Activated B cell treated with CpG ODN at 0.5 μM for 24 hours (primary cell): ENCODE results near the gene PIR. TPM values are rescaled to one million over a fixed set of nuclear protein-coding genes. Genes with fewer than 3 reads are reported as not detected.

ENCODE experiments used
- ATAC-seq: fragments of 200-7000 bp; cut with Tn5 transposase; one replicate; pipeline ENCODE4 v1.10.0; 2021; ENCODE audit warnings: low read depth, mild to moderate bottlenecking, moderate library complexity
- CTCF ChIA-PET: fragments of 350-600 bp; sonication (Branson Sonifier 250); formaldehyde crosslinking; loops from one replicate; lab custom pipeline; 2021; ENCODE audit warnings: antibody characterized with exemption; lab: Charles Lee
- POLR2A ChIA-PET: fragments of 350-600 bp; sonication (Branson Sonifier 250); formaldehyde crosslinking; loops from one replicate; lab custom pipeline; 2021; ENCODE audit warnings: antibody characterized with exemption; lab: Charles Lee
- DNase-seq: peaks from one replicate; pipeline ENCODE4 v3.0.0; 2022
- H3K27ac Mint-ChIP-seq: one replicate; pipeline ENCODE4 v1.8.0; 2020; ENCODE audit warnings: mixed read lengths
- H3K27me3 Mint-ChIP-seq: one replicate; pipeline ENCODE4 v1.8.0; 2021; ENCODE audit warnings: mixed read lengths
- H3K36me3 Mint-ChIP-seq: one replicate; pipeline ENCODE4 v1.8.0; 2021; ENCODE audit warnings: low read depth, mixed read lengths
- H3K4me1 Mint-ChIP-seq: one replicate; pipeline ENCODE4 v1.8.0; 2021; ENCODE audit warnings: mixed read lengths
- H3K4me3 Mint-ChIP-seq: one replicate; pipeline ENCODE4 v1.8.0; 2020; ENCODE audit warnings: mild to moderate bottlenecking, mixed read lengths
- H3K9me3 Mint-ChIP-seq: one replicate; pipeline ENCODE4 v1.8.0; 2020; ENCODE audit warnings: mixed read lengths
- intact Hi-C: fragments of 100-400 bp; cut with micrococcal nuclease; formaldehyde crosslinking; loops from one replicate; pipeline ENCODE4 v1.15.1; 2024
- total RNA-seq: library from RNA; stranded (reverse); gene quantifications from 2 replicates; pipeline ENCODE4 v1.2.3, GENCODE V29; 2022
- TF ChIP-seq, protein P1 (sequence below): fragments of 200-600 bp; IDR thresholded peaks from one replicate; pipeline ENCODE4 v1.8.0; 2022; ENCODE audit warnings: antibody characterized with exemption, mild to moderate bottlenecking

The PIR gene
- total RNA-seq, 1 donor from 2014 or later: 0.82 TPM

DNA sequence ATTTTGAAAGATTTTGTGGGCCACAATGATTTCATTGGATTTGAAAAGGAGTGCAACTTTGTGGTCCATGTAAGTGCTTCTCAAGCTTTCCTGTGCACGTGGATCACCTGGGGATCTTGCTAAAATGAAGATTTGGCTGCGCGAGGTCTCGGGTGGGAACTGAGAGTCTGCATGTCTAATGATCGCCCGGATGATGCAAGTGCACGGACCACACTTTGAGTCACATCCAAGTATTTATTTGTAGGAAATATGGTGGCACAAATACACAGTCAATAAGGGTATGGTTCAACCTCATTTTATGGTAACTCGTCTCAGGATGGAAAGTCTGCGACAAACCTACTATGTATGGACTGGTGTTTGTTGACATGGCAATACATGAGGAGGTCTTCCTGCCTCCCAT is 8.4 kb upstream of the PIR start:
- ATAC-seq: no peak
- Mint-ChIP-seq H3K9me3 (no peaks in the 10 kb centered on the region), H3K27ac (no peak overlapping the region), H3K4me1 (peaks cover 2% of the 10 kb centered on the region), H3K4me3 (no peak overlapping the region), H3K27me3 (peaks cover 9% of the 10 kb centered on the region), H3K36me3 (no peaks in the 10 kb centered on the region)
- no peak for DNase-seq
- ChIA-PET CTCF (no interaction called here), POLR2A (no interaction called here)
- intact Hi-C loops: no loop called here
- TF ChIP-seq, protein P1, sequence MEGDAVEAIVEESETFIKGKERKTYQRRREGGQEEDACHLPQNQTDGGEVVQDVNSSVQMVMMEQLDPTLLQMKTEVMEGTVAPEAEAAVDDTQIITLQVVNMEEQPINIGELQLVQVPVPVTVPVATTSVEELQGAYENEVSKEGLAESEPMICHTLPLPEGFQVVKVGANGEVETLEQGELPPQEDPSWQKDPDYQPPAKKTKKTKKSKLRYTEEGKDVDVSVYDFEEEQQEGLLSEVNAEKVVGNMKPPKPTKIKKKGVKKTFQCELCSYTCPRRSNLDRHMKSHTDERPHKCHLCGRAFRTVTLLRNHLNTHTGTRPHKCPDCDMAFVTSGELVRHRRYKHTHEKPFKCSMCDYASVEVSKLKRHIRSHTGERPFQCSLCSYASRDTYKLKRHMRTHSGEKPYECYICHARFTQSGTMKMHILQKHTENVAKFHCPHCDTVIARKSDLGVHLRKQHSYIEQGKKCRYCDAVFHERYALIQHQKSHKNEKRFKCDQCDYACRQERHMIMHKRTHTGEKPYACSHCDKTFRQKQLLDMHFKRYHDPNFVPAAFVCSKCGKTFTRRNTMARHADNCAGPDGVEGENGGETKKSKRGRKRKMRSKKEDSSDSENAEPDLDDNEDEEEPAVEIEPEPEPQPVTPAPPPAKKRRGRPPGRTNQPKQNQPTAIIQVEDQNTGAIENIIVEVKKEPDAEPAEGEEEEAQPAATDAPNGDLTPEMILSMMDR: no peak

DNA sequence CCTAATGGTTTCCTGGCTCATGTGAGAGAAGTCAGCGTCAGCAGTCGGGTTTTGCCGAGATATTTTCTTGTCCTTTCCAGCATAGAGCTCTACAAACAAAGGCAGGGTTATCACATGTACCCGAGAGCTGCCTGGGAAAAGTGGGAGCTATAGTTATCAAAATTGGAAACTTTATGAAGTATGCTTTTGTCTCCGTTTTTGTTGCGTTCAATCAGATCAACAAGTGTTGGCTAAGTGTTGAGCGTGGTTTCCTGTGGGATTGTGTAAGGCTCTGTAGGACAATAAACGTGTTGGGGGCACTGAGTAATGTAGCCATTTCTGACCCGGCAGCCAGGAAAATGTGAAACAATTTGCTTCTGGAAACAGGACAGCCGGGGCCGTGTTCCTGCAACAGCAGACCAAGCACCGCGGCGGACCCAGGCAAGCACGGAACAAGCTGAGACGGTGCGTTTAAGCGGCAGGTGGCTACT is 7.4 kb upstream of the PIR start, which contains the start of gene BMX:
Gene BMX, plus strand, starts transcription at position 311 of the 470 bp plus-strand sequence. CDS start 7,547 bp downstream, outside the sequence.
- intact Hi-C loops: no loop called here
- CTCF ChIA-PET: no interaction called here
- TF ChIP-seq, protein P1: no peak
- Mint-ChIP-seq H3K9me3 (no peaks in the 10 kb centered on the region), H3K27me3 (peaks cover 9% of the 10 kb centered on the region), H3K27ac (no peak within 1 kb of the TSS), H3K4me1 (peaks cover 2% of the 10 kb centered on the region), H3K36me3 (no peaks in the 10 kb centered on the region), H3K4me3 (no peak within 1 kb of the TSS)
- DNase-seq (no peak), ATAC-seq (no peak)
- POLR2A ChIA-PET: no interaction called here

DNA sequence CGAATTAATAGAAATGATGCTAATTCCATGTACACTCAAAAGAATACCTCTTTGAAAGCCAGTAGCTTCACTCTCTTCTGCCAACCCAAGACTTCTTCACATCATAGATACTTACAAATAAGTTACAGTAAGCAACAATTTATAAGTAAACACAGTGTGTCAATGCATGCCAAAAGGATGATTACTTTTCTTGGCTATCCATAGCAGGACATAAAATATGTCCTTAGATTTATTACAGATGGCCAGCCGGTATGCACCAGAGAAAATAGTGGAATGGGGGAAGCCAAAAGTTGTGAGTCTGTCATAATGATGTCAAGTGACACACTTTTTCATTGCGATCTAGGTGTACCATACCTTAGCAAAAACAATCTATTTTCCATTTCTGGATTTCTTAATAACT is 6.8 kb upstream of the PIR start:
- ChIA-PET CTCF (no interaction called here), POLR2A (no interaction called here)
- Mint-ChIP-seq H3K4me3 (no peak overlapping the region), H3K4me1 (peaks cover 2% of the 10 kb centered on the region), H3K36me3 (no peaks in the 10 kb centered on the region), H3K9me3 (no peaks in the 10 kb centered on the region), H3K27me3 (peaks cover 8% of the 10 kb centered on the region), H3K27ac (no peak overlapping the region)
- ATAC-seq (no peak), DNase-seq (no peak)
- TF ChIP-seq, protein P1: no peak
- intact Hi-C loops: loop anchor here (2.0 to 10.0 kb wide), 2 partner anchors 175 to 1195 kb away; no protein-coding TSS in a partner anchor

DNA sequence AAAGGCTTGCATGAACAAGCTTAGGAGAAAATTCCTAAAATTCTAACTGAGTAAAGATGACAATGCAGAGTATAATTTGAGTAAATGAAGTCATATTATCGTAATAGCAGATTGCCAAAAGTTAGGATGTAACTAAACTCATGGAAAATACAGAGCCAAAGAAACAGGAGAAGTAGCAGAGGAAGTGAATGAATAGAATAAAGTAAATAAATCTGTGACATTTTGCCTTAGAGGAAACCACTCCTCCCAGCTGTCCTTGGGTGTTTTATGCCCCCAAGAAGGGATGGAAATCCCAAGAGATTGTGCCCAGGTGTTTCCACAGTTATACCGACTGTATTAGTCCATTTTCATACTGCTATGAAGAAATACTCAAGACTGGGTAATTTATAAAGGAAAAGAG is 5.6 kb upstream of the PIR start:
- TF ChIP-seq, protein P1: no peak
- no peaks in the 10 kb centered on the region for H3K36me3 Mint-ChIP-seq
- ChIA-PET POLR2A (no interaction called here), CTCF (interaction anchor here (0.8 kb wide), 1 partner anchor 1196 kb away, joined by 3 read pairs; no protein-coding TSS in a partner anchor)
- intact Hi-C loops: loop anchor here (1.0 to 10.0 kb wide), 3 partner anchors 176 to 1196 kb away; no protein-coding TSS in a partner anchor
- peaks cover 2% of the 10 kb centered on the region for H3K4me1 Mint-ChIP-seq
- ATAC-seq: no peak
- no peaks in the 10 kb centered on the region for H3K9me3 Mint-ChIP-seq
- DNase-seq: no peak
- H3K4me3 Mint-ChIP-seq: no peak overlapping the region
- H3K27me3 Mint-ChIP-seq: peaks cover 7% of the 10 kb centered on the region
- no peak overlapping the region for H3K27ac Mint-ChIP-seq

DNA sequence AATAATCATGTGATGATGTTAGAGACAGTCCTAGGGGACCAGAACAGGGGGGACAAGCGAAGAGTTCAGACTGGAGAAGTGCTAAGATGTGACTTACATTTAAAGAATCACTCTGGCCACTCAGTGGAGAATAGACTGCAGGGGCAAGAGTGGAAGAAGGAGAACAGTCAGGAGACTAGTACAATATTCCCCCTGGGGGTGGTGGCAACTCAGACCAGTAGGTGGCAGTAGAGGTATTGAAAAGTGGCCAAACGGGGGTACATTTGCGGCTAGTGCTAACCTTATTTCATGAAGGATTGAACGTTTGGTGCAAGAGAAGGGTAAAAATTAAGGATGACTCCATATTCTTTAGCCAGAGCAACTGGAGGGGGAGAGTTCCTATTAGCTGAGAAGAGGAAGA is 4.7 kb upstream of the PIR start:
- peaks cover 11% of the 10 kb centered on the region for H3K27me3 Mint-ChIP-seq
- H3K4me3 Mint-ChIP-seq: no peak overlapping the region
- H3K27ac Mint-ChIP-seq: no peak overlapping the region

More for the DNA sequence above, 4.7 kb upstream of the PIR start:
- POLR2A ChIA-PET: no interaction called here
- CTCF ChIA-PET: interaction anchor here (0.8 kb wide), 1 partner anchor 1197 kb away, joined by 3 read pairs; no protein-coding TSS in a partner anchor
- Mint-ChIP-seq H3K36me3 (no peaks in the 10 kb centered on the region), H3K4me1 (peaks cover 8% of the 10 kb centered on the region), H3K9me3 (no peaks in the 10 kb centered on the region)
- intact Hi-C loops: loop anchor here (1.0 to 10.0 kb wide), 3 partner anchors 177 to 1197 kb away; no protein-coding TSS in a partner anchor
- DNase-seq (no peak), ATAC-seq (no peak)
- TF ChIP-seq, protein P1: no peak
